ENCODE results near the gene SINHCAF.
A peak's percentile ranks its signal among the peaks of the same experiment; 100 is the strongest.
"Not testable (repeated sequence)": the region's sequence is repeated elsewhere in the genome, so short reads cannot be mapped to it uniquely, and the experiment has no call there.

Gene SINHCAF, protein sequence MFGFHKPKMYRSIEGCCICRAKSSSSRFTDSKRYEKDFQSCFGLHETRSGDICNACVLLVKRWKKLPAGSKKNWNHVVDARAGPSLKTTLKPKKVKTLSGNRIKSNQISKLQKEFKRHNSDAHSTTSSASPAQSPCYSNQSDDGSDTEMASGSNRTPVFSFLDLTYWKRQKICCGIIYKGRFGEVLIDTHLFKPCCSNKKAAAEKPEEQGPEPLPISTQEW

DNA sequence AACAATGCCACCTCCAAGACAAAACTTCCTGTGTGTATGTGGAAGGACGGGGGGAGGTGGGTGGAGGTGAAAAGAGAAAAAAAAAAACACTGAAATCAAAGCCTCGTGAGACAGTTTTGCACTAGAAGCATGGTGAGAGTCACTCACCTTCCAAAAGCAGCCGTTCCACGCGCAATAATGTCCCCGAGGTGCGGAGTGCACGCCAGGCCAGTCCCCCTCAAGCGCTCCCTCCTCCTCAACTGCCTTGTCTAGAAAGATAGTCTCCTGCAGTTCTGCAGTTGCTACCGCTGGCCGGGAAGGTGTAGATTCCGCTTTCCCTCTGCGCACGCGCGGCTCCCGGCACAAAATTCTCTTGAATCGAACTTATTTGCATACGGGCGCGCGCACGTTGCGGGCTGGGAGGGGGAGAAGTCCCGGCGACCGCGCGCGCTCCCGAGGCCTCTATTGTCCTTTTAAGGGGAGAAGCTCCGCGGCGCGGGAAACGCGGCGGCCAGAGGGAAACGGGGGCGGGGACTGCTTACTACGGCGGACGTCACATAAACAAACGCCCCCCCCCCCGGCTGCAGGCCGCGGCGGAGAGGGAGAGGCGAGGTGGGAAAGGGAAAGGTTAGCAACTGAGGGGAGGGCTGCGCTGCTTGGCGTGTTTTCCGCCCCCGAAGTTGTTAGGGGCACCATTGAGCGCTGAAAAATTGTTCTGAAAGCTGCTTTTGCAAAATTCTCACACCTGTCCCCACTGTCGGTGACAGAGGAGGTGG, at the start of gene SINHCAF:
Gene SINHCAF, minus strand, starts transcription at position 274 of the 755 bp plus-strand sequence. CDS start 27,946 bp downstream, outside the sequence.
- DNase-seq (ENCODE audit: low read depth) = peak; percentile 99

GRCh38 chr12:31375422-31375821, 49.5 kb upstream of the SINHCAF start:
- not testable (repeated sequence) for DNase-seq (ENCODE audit: low read depth)

DNA sequence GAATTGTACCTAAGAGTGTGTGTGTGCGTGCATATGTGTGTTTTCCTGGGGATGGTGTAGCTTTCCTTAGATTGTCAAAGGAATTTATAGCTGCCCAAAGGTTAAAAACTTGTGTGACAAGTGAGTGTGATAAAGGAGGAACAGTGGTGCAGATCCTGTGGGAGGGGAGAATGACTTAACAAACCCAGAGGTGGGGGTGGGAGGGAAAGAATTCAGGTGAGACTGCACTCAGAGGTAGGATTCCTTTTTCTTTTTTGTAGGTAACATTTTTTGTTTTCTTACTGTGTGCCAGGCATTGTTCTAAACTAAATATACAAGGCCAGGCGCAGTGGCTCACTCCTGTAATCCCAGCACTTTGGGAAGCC, 45.3 kb upstream of the SINHCAF start:
- no peak for DNase-seq (ENCODE audit: low read depth)

DNA sequence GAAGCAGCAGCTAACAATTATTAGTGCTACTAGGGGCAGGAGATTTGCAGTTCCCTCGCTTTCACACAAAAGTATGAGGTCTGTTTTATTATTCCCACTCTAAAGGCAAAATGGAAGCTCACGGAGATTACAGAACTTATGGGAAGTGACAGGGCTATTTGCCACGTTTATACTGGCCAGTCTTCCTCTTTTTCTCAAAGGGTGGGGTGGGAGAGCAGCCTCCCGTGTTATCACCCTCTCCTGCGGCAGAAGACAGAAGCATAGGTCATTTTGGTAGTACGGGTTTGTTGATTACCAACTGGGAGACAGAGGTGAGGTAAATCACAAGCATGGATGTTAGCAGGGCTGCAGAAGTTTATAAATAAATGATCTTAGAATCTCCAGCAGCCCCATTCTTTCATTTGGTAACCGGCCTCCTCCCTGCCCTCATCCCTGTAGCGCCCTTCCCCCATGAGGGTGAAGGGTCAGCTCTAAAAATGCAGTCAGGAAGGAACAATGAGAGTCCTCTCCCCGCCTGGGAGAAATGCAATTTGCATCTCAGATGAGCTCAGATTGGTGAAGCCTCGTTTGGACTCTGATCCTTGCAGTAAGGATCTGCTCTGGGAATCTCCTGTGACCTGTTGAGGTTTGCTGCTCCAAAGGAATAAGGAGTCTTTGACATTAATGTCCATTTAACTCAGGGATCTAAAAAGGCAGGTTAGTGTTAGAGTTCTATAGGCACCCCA, 44.7 kb upstream of the SINHCAF start:
- no peak for DNase-seq (ENCODE audit: low read depth)

GRCh38 chr12:31369712-31370521, 44.0 kb upstream of the SINHCAF start:
- no peak for DNase-seq (ENCODE audit: low read depth)

DNA sequence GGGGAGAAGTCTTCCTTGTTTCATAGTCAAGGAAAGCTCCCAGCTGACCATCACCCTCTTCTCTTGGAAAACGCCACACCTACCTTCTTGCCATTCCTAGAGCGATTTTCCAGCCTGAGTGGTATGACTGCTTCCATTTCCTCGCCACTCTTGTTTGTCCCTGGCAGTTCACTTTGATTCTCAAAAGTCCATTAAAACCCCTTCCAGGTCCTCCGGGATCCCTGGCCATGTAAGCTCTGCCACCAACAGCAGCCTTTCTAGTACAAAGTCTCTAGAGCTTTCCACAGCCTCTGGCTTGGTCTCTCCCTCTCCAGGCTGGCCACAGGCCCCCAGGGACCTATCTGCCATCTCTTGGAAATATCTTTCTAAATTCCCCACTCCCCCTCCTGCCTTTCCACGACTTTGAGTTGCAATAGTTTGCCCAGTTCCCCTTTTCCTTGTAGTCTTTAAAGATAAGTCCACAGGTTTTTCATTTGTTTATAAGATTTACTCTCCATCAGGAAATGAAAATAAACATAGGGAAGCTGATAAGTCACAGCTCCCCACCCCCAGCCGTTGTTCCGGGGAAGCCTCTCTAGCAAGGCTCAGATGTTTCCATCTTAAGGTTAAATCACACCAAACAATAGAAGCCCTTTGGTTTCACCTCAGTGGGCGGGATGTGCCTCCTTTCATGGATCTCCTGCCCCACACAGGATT, 42.9 kb upstream of the SINHCAF start:
- DNase-seq (ENCODE audit: low read depth) = no peak

- no peak for DNase-seq (ENCODE audit: low read depth)
Measured at GRCh38 chr12:31366104-31366621, 40.2 kb upstream of the SINHCAF start.

- DNase-seq (ENCODE audit: low read depth) = no peak
Measured at GRCh38 chr12:31363831-31364230, 37.9 kb upstream of the SINHCAF start.

GRCh38 chr12:31363416-31363809, 37.5 kb upstream of the SINHCAF start:
- no peak for DNase-seq (ENCODE audit: low read depth)

DNA sequence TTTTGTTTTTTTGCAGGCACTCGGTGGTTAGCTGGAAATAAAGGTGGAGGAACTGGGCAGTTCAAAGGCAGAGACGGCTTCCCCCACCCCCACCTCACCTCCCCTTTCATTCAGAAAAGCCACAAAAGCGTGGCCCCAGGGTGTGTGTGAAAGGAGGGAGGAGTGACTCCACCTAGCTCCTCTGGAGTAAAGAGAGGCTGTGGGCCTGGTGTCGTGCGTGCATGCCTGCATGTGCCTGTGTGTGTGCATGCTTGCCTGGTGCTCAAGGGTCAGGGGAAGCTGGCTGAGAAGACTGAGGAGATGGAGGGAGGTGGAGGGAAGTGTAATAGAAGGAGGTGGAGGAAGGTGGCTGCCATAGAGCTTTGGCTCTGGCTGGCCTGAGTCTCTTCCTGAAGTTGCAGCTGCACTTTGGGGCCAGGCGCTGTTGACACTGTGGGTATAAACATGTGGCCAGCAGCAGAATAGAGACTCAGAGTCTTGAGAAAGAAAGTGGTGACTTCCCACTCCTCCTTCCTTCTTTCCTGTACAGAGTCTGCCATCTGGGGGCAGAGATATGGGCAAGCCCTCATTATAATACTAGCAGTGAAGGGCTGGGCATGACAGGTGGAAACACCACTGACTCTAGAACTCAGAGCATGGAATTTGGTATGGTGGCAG, 36.9 kb upstream of the SINHCAF start:
- DNase-seq (ENCODE audit: low read depth) = no peak

DNA sequence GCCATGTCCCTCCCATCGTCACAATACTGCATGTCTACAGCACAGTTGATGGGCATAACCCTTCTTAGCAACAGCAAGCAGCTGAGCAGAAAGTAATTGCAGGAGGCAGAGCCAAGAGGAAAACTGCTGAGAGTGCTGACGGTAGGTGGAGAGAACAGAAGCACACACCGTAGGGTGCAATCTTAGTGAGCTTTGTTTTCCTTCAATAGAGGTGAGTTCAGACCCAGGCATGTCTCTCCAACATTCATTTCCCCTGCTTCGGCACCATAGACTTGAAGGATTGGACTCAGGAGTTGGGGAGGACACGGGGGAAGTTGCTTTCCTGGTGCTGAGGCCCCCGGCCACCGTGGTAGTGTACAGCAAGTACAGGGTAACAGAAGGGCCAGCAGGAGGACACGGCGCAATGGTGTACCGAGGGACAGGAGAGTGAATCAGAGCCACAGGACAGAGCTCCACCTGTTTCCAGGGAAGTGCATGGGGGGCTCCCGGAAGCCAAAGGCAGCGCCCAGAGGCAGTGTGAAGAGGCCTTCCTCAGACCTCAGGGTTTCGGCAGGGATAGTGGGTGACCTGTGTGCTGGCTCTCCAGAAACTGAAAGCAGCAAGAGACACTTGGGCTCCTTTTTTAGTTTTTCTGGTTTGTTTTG, 36.3 kb upstream of the SINHCAF start:
- DNase-seq (ENCODE audit: low read depth) = no peak

DNA sequence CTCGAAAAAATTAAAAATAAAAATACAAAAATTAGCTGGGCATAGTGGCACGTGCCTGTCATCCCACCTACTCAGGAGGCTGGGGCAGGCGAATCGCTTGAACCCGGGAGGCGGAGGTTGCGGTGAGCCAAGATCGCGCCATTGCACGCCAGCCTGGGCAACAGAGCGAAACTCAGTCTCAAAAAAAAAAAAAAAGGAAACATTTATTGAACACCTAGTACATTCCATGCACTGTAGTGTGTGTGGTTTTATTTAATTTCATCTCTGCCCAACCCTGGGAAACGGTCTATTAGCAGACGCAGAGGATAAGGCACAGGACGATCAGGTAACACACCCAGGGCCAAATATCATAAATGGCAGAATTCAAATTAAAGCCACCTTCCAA, 35.8 kb upstream of the SINHCAF start:
- DNase-seq (ENCODE audit: low read depth) = no peak

- DNase-seq (ENCODE audit: low read depth) = no peak
Measured at GRCh38 chr12:31355747-31356107, 29.8 kb upstream of the SINHCAF start.

GRCh38 chr12:31353750-31354708, 28.1 kb upstream of the SINHCAF start:
- no peak for DNase-seq (ENCODE audit: low read depth)

DNA sequence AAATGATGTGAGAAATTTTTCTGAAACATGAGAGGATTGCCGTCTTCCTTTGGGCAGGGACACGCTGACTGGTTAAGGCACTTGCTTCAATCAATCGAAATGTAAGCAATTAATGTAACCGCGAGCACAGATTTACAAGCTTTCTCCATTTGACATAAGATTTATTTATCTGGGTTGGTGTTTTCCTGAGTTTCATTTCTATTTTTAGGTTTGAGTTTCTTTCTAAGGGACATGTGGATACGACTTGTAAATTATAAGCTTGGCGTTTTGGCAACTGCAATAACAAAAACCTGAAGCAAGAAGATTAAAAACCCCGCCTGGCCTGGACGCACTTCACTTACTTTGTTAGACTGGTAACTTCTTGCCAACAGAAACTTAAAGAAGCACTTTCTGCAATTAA, 20.3 kb upstream of the SINHCAF start:
- DNase-seq (ENCODE audit: low read depth) = no peak

DNA sequence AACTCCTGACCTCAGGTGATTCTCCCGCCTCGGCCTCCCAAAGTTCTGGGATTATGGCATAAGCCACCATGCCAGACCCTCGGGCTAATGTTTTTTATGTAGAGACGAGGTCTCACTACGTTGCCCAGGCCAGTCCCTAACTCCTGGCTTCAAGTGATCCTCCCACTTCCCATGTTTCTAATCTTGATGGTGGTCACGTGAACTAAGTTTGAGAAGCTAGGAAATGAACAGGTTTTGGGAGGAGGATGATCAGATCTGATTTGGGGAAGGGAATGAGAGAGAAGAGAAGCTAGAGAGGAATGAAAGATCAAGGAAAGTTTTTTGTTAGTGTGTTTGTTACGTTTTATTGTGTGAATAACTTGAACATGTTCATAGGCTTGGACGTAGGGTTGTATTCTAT, 17.2 kb upstream of the SINHCAF start:
- DNase-seq (ENCODE audit: low read depth) = no peak

- DNase-seq (ENCODE audit: low read depth) = no peak
Measured at GRCh38 chr12:31342286-31342685, 16.3 kb upstream of the SINHCAF start.

- no peak for DNase-seq (ENCODE audit: low read depth)
Measured at GRCh38 chr12:31339831-31340622, 14.1 kb upstream of the SINHCAF start.
